Hematopoietic multipotent progenitor cell (in vitro differentiated cells): ENCODE results near the gene CSNK1G1. TPM values are rescaled to one million over a fixed set of nuclear protein-coding genes. Genes with fewer than 3 reads are reported as not detected.
A peak's percentile ranks its signal among the peaks of the same experiment; 100 is the strongest.
"Not testable (repeated sequence)": the region's sequence is repeated elsewhere in the genome, so short reads cannot be mapped to it uniquely, and the experiment has no call there.

ENCODE experiments used
- DNase-seq, 3 donors: peaks; one replicate each; pipeline ENCODE4 v3.0.0-alpha.2; 2011 to 2015; ENCODE audit warnings: low read depth in 2 of 3, low spot score in 2 of 3
- total RNA-seq: library from RNA; depleted of rRNA; stranded (reverse); fragments of >200 nt; gene quantifications from one replicate; pipeline ENCODE4 v1.2.3, GENCODE V29; 2012

Gene CSNK1G1
- total RNA-seq, 1 donor = 14.0 TPM

DNA sequence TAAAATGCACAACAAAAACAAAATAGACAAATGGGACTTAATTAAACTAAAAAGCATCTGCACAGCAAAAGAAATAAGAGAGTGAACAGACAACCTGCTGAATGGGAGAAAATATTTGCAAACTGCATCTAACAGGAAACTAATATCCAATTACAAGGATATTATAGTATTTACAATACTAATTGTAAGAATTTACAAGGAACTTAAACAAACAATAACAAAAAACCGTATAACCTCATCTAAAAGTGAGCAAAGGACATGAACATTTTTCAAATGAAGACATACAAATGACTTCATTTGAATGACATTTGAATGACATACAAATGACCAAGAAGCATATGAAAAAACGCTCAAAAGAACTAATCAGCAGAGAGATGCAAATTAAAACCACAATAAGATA, 66.4 kb downstream of the CSNK1G1 start:
- no peak for DNase-seq

DNA sequence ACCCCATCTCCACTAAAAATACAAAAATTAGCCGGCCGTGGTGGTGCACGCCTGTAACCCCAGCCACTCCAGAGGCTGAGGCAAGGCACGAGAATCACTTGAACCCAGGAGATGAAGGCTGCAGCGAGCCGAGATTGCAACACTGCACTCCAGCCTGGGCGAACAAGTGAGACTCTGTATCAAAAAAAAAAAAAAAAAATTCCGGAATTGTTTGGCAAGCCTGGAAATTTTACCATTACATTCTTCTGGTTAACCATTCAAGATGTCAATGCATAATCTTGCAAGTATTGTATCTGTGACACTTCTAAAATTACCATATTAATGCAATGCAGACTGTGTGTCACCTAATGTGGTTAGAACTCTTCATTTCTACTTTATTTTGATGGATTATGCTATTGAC, 67.0 kb downstream of the CSNK1G1 start:
- DNase-seq = no peak

DNA sequence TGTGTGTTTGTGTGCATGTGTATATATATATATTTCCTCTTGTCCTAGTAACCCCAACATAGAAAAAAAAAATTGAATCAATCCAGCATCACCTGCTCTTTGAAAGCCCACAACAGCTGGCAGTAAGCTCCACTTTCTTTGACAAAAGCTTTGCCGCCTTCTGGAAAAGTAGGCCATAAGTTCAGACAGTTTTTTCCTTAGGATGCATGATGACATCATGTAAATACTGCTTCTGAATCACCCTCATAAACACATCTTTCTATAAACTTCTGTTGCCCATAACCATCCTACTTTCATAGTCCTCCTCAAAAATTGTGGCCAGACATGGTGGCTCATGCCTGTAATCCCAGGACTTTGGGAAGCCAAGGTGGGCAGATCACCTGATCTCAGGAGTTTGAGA, 67.4 kb downstream of the CSNK1G1 start:
- no peak for DNase-seq

DNA sequence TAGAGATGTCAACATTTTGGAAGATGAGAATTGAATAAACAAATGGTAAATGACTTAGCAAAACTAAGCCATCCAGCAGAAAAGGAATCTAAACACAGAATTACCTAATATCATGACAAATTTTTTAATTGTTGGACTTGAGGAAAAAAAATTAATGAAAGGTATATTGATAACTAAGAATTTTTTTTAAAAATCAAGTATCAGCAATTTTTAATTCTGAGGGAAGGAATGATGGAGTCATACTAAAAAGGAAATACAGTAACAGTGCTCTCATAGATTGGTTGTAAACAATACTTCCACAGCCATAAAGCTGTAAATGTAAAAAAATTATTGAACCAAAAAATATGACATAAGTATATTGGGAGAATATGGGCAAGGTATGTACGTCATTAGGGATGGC, 68.0 kb downstream of the CSNK1G1 start:
- no peak for DNase-seq

DNA sequence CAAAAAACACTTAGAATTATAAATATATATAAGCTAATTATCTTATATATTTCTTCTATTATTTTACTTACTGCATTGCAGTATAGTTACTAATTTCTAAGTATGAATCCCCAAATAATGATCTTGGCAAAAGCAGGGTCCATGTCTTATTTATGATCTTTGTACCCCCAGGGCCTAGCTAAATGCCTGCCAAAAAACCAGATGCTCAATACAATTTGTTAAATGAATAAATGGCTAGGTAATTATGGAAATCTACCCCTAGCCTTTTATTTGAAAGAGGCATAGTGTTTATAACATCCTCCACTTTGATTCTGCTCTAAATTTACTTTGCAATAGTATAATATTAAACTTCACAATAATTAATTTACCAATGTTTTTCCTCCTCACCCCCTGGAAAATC, 69.5 kb downstream of the CSNK1G1 start:
- DNase-seq = no peak

DNA sequence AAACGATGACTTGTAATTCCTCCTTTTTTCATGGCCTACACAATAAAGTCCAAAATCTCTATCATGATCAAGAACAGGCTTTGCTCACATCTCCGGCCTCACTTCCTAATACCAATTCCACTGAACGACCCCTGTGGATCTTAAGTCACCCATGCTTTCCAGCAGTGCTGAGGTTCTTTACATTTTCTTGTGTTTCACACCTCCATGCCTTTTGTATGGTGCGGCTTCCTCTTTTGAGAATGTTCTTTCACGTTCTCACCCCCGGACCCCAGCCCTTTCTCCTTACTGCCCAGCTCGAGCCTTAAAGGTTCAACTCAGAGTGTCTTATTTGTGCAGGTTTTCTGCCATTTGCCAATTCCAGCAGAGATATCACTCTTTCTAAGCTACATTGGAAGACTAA, 70.1 kb downstream of the CSNK1G1 start:
- DNase-seq = no peak

DNA sequence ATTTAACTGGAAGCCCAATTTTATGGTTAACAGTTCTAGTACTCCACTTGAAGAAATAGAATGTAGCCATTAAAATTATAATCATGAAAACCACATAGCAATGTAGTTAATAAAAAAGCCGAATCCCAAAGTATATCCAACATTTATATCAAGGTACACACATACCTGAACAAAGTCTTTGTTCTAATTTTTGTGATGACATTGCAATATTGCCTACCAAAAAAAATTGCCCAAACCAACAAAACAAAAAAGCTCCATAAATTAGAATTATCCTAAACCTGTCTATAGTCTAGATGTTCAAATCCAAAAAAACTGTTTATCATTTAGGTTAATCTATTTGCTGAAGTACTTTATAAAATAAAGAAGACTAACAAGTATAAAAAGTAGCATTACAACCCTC, 70.8 kb downstream of the CSNK1G1 start:
- DNase-seq = no peak

DNA sequence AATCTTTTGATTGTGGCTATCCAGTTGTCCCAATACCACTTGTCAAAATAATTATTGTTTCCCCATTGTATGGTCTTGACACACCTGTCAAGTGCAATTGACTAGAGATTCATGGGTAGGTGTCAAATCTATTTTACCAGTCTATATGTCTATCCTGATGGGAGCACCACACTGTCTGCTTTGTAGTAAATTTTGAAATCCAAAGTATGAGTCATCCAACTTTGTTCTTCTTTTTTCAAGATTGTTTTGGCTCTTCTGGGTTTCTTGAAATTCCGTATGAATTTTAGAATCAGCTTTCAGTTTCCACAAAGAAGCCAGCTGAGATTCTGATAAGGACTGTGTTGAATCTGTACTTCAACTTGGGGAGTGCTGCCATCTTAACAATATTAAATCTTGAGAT, 71.9 kb downstream of the CSNK1G1 start:
- DNase-seq = no peak

DNA sequence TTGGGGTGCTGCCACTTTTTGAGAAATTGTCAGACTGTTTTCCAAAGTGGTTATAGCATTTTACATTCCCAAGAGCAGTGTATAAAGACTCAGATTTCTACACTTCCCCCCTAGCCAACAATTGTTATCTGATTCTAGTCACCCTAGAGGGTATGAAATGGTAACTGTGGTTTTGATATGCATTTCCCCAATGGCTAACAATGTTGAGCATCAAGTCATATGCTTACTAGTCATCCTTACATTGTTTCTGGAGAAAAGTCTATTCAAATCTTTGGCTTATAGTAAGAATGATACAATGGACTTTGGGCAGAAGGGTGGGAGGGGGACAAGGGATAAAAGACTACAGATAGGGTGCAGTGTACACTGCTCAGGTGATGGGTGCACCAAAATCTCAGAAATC, 73.3 kb downstream of the CSNK1G1 start:
- DNase-seq = no peak

DNA sequence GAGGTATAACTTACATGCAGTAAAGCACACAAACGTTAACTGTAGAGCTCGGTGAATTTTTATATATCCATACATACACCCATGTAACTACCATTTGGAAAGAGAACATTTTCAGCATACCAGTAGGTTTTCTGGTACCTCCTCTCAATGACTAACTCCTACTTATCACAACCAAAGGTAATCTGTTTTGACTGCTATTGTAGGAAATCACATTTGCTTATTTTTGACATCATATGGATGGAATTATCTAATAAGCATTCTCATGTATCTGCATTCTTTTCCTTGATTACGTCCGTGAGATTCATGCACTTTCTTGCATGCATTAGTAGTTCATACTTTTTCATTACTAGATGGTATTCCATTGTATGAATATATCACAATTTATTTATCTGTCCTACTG, 76.8 kb downstream of the CSNK1G1 start:
- DNase-seq = no peak

DNA sequence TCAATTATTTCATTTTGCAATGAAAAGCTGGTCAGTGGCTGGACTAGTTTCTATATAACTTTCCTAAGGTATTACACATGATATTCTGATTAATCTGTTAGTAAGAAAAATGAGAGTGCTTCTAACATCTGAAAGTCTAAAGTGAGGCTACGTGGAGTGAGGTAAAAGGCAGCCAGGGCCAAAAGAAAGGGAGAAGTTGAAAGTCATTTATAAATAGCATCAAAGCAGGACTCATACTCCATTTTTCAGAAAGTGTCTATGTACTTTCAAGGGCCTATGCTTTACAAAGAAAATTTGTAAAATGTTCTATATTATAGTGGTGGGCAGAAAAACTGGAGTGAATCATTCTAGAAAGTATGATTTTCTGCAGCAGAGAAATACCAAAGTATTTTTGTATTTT, 80.0 kb downstream of the CSNK1G1 start:
- no peak for DNase-seq

DNA sequence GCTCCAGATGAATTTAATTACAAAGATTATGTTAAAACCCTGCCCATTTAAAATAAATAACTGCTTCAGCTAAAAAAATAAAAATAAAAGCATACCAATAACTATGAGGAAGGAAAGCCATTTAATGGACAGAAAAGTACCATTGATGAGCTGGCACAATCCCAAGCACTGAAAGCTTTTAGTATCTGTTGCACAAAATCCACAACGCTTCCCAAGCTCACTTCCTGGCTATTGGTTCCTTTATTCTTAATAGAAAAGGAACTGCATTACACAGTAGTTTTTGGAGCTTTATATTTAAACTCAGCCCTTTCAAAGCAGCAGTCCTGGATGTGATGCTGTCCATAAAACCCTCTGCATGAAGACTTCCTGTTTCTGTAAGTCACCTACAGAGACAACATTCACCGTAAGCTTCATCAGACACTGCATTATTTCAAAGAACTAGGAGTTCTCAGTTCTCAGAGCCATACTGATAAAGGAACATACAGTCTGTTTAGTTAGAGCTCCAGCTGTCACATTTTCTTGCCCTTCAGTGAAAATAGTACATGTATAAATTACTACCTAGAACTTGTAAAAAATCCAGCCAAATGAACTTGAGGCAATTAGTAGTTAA, 81.5 kb downstream of the CSNK1G1 start:
- DNase-seq = peak in 1 of 3 donors; percentile 14

DNA sequence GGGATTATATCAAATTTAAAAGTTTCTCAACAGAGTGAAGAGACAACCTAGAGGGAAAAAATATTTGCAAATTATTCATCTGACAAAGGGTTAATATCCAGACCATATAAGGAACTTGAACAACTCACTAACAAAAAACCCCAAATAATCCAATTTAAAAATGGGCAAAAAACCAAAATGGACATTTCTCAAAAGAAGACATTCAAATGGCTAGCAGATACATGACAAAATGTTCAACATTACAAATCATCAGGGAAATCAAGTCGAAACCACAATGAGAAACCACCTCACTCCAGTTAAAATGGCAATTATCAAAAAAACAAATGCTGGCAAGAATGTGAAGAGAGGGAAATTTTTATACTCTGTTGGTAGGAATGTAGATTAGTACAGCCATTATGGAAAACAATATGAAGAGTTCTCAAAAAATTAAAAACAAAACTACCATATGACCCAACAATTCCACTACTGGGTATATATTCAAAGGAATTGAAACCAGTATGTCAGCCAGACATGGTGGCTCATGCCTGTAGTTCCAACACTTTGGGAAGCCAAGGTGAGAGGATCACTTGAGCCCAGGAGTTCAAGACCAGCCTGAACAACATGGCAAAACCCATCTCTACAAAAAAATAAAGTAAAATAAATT, 88.5 kb downstream of the CSNK1G1 start:
- DNase-seq = no peak

DNA sequence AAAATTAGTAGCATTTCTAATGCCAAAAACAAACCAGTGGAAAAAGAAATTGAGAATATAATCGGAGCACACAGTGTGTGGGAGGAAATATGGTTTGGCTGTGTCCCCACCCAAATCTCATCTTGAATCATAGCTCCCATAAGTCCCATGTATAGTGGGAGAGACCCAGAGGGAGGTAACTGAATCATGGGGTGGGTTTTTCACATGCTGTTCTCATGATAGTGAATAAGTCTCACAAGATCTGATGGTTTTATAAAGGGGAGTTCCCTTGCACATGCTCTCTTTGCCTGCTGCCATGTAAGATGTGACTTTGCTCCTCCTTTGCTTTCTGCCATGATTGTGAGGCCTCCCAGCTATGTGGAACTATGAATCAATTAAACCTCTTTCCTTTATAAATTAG, 90.8 kb downstream of the CSNK1G1 start:
- not testable (repeated sequence) for DNase-seq

DNA sequence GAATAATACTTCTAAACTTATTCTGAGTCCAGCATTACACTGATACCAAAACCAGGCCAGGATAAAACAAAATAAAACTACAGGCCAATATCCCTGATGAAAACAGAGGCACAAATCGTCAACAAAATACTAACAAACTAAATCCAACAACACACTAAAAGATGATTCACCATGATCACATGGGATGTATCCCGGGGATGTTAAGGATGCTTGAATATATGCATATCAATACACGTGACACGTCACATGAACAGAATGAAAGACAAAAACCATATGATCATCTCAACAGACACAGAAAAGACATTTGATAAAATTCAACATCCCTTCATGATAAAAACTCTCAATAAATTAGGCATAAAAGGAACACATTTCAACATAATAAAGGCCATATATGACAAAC, 91.5 kb downstream of the CSNK1G1 start:
- no peak for DNase-seq

DNA sequence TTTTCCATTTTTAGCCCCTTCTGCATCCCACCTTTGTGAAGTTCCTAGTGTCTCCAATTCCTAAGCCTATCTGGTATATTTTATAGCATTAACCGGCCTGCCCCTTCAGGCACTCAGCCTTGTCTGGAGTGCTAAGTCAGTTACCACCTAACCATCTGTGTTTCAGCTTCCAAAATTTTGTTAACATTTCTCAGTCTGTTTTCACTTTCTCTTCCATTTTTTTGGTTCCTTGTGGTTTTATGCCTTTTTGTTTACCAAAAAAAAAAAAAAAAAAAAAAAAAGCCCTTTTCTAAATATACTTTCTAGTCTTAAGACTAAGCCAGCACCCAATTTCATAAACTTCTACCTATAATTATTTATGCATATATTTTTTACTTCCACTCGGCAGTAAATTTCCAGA, 92.4 kb downstream of the CSNK1G1 start:
- peak in 1 of 3 donors; percentile 46 for DNase-seq

DNA sequence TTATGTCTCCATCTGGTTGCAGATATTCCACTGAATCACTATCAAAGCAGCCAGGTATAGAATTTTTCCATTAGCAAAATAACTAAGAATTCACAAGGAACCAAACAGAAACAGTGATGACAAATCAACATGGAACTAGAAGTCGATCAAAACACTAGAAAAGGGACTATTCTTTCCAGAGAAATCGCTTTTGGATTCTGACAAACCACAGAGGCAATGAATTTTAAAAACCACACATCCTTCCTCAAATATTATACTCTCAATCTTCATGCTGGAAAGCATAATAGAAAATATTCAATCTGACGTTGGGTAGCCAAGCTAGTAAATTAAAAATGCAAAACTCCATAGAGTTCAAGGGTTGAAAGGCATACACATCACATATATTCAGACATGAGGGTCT, 99.9 kb downstream of the CSNK1G1 start:
- DNase-seq = peak in 1 of 3 donors; percentile 38

DNA sequence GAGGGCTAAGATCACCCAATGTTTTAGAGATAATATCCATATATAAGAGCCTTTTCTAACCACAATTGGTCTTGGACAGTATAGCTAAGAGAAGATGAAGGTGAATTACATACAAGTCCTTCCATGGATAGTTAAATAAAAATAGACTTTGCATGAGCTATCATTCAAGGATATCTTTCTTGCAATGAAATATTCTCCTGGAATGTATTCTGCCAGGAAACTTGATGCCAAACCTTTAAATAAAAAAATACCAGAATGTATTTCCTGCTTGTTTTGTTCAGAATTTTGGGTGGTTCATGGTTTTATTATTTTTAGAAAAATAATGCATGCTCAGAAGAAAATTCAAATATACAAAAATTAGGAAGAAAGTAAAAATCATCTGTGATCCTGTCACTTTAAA, 104.3 kb downstream of the CSNK1G1 start:
- no peak for DNase-seq

DNA sequence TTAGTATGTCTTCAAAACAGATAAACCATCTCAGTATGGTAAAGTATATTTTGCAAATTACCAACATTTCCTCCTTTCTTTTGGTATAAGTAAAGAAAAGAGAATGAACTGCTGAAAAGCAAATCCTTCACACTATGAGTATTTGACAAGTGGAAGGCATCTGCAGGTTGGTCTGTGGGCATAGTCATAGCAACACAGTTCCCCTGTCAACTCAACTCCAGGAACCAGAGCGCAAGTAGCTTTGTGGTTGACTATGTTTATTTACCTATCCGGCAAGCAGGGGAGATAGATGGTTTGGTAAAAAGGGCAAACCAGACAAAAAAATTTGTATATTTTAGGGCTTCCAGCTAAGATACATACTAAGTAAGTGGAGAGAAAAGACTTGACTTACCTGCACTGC, 104.9 kb downstream of the CSNK1G1 start:
- peak in 1 of 3 donors; percentile 12 for DNase-seq

DNA sequence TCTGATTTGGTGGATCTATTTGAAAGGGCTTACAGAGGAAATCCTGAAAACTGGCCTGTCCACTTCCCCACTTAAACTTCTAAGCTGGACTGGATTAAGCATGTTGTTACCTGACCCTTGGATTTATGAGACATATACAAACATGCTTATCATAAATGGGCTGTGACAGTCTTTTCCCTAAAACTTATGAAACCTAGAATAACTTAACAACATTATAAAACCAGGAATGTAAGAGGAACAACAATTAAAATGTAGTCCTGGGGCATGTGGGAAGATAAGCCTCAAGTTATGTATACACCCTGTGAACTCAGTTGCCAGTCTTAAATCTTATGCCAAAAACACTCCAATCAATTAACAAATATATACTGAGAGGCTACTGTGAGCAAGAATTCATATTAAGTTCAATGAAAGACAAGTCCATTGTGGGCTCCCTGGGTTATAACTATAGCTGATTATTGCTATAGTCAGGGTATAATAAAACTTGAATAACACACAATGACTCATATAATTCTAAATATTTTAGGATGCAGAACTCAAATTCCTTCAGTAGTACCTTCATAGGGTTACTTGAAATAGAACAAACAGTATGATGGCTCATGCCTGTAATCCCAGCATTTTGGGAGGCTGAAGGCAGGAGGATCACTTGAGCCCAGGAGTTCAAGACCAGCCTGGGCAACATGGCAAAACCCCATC, 105.9 kb downstream of the CSNK1G1 start:
- no peak for DNase-seq

DNA sequence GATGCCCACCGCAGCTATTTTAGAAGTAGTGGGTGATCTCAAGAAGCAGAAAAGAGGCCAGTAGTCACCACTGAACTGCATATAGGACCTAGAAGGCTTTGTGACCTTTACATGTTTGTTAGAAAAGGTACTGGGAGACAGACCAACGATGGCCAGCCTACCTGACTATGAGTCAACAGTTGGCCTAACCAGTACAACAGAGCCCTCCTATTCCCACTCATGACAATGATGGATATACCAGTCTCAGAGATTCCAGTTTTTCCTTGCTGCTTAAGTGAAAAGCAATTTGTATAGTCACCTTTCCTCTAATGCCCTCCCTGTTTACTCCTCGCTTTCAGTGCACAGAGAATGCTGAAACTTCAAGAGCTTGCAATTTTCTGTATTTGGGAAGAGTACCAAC, 106.6 kb downstream of the CSNK1G1 start:
- DNase-seq = no peak

DNA sequence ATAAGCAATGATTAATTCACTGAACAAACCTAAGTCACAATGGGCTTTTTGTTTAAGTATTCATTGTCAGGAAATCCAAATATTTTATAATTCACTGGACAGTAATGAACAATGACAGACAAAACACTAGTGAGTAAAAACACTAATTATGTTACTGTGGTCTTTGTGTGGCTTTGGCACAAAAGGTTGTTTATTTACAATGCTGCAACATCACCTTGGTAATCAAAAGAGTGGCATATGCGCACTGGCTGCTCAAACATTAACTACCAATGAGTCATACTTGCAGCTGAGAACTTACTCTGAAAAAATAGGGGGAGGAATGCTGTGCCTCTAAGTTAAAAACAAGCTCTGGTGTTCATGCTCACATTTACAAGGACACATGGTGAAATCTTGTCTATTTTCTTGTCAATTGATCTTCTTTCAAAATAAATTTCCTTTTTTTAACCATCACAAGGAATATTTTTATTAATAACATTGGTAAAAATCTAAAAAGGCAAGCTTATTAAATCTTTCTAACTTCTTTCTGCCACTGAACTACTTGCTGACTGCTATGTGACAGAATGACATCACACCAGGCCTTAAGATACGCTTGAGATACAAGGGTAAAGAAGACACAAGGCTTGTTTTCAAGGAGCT, 107.9 kb downstream of the CSNK1G1 start:
- DNase-seq = peak in 1 of 3 donors; percentile 41
